GM13976 (cell line): ENCODE measurements around the gene VPS37C.
A peak's percentile ranks its signal among the peaks of the same experiment; 100 is the strongest.
"Not testable (repeated sequence)": the region's sequence is repeated elsewhere in the genome, so short reads cannot be mapped to it uniquely, and the experiment has no call there.

Experiments
- DNase-seq: peaks from one replicate; pipeline ENCODE4 v3.0.0; 2012; ENCODE audit warnings: low spot score
- CTCF ChIP-seq: IDR thresholded peaks from 2 replicates; pipeline ENCODE4 v1.5.1; 2012; ENCODE audit warnings: borderline replicate concordance, mild to moderate bottlenecking; ENCODE audit not compliant: insufficient read depth; ENCODE audit errors: extremely low read depth, missing control alignments, control extremely low read depth
- in situ Hi-C: fragments of 300-500 bp; cut with MboI; formaldehyde crosslinking; loops from one replicate; pipeline ENCODE4 v1.12.0; 2022; ENCODE audit warnings: low sequenced_read_pairs, mixed read lengths, inconsistent platforms; ENCODE audit not compliant: unreplicated experiment

The VPS37C gene

GRCh38 chr11:61106296-61106695 lies 54.9 kb downstream of the VPS37C start:
- no peak for TF ChIP-seq CTCF
- DNase-seq = no peak
- in situ Hi-C loops = no loop called here

GRCh38 chr11:61104963-61105362 lies 56.3 kb downstream of the VPS37C start:
- no peak for DNase-seq
- in situ Hi-C loops = no loop called here
- TF ChIP-seq CTCF = no peak

GRCh38 chr11:61103851-61104423 lies 57.3 kb downstream of the VPS37C start:
- no peak for TF ChIP-seq CTCF
- no peak for DNase-seq
- in situ Hi-C loops = no loop called here

GRCh38 chr11:61102667-61103571 lies 58.3 kb downstream of the VPS37C start:
- in situ Hi-C loops = no loop called here
- no peak for DNase-seq
- TF ChIP-seq CTCF = no peak

GRCh38 chr11:61098778-61099177 lies 62.4 kb downstream of the VPS37C start:
- in situ Hi-C loops = no loop called here
- DNase-seq = no peak
- no peak for TF ChIP-seq CTCF

- DNase-seq, in situ Hi-C loops: not testable (repeated sequence)
These were observed 63.0 kb downstream of the VPS37C start for GRCh38 chr11:61098261-61098660.

- no peak for TF ChIP-seq CTCF
- in situ Hi-C loops = no loop called here
- DNase-seq = peak; percentile 28
These were observed 66.2 kb downstream of the VPS37C start for GRCh38 chr11:61095021-61095420.

- DNase-seq, in situ Hi-C loops: not testable (repeated sequence)
These were observed 67.1 kb downstream of the VPS37C start for GRCh38 chr11:61094167-61094566.
